HAP-1 (cell line): ENCODE data around the gene AOPEP.

Source experiments
- DNase-seq, 2 experiments: peaks; one replicate each; pipeline ENCODE4 v3.0.0-alpha.2; 2016 to 2020; ENCODE audit warnings: low spot score in 2 of 2
- H3K27me3 ChIP-seq: fragments of 250-450 bp; sonication (Bioruptor Pico); 2 replicates; pipeline ENCODE4 v1.5.1; 2020; ENCODE audit warnings: low read depth, mild to moderate bottlenecking, moderate library complexity
- H3K36me3 ChIP-seq: fragments of 250-450 bp; sonication (Bioruptor Pico); replicated peaks from 2 replicates; pipeline ENCODE4 v1.5.1; 2020; ENCODE audit warnings: mild to moderate bottlenecking
- H3K4me1 ChIP-seq: fragments of 250-450 bp; sonication (Bioruptor Pico); 2 replicates; pipeline ENCODE4 v1.5.1; 2020; ENCODE audit warnings: mild to moderate bottlenecking
- H3K4me3 ChIP-seq: fragments of 250-450 bp; sonication (Bioruptor Pico); 2 replicates; pipeline ENCODE4 v1.5.1; 2020; ENCODE audit warnings: mild to moderate bottlenecking, moderate library complexity
- H3K9me3 ChIP-seq: fragments of 250-450 bp; sonication (Bioruptor Pico); 2 replicates; pipeline ENCODE4 v1.5.1; 2020; ENCODE audit warnings: mild to moderate bottlenecking, moderate library complexity
- in situ Hi-C: fragments of 300-500 bp; cut with MboI; formaldehyde crosslinking; loops from 3 replicates; pipeline ENCODE4 v1.14.3; 2020; ENCODE audit warnings: low sequenced_read_pairs, inconsistent platforms, mixed read lengths

The AOPEP gene

DNA sequence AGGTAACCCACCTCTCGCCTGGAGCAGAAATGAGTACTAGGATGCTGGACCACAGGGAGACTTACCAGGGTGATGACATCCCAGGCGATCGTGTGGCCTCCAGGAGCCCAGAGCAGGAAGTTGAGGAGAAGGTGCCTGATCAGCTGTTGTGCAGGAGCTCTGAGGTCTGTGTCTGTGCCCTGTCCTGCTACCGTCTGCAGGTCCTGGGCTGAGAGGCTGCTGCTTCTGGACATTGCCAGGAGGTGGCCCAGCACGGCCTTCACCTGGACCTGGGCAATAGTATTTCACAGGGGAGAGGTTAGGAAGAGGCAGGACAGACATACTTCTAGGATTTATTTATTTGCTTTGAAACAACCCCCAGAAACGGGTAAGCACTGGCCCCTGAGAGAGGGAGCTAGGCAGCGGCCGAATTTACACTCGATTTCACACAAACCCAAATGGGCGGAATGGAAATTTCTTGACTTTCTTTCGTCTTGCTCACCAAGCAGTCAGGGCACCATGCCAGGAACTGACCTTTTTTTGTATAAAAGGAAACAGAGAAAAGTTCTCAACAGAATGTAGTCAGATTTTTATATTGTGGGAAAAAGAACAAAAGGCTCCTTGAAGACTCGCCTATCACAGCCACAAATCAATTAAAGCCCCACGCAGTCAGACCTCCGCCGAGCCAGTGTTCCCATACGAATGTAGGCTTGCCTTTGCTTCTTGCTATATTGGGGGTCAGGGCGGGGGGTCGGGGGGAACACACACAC is 380.7 kb downstream of the AOPEP start:
- H3K9me3 ChIP-seq: no peaks in the 10 kb centered on the region
- peaks cover 12% of the 10 kb centered on the region; the same call in 1 of the 2 replicates for H3K36me3 ChIP-seq
- no peak overlapping the region for H3K4me3 ChIP-seq
- DNase-seq: no peak
- no peaks in the 10 kb centered on the region for H3K27me3 ChIP-seq
- in situ Hi-C loops: no loop called here
- H3K4me1 ChIP-seq: no peaks in the 10 kb centered on the region

DNA sequence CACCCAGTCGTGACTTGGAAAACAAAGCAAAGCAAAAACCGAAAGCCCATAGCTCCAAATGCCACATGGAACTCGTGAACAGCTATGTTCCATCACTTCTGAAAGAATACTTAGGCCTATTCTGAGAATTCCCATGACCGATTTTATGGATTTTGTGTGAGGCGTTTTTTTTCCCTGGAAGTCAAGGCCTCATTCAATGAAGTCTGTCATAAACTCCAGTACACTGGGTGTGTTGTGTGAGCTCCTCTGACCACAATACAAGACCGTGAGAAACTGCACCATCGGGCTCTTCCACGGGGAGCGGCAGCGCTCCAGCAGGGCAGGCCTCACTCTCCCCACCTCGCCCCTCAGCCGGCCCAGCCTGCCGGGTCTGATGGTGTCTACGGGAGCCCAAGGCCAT is 381.5 kb downstream of the AOPEP start:
- DNase-seq: no peak
- H3K36me3 ChIP-seq: peaks cover 12% of the 10 kb centered on the region; the same call in 1 of the 2 replicates
- in situ Hi-C loops: no loop called here
- H3K4me3 ChIP-seq: no peak overlapping the region
- H3K4me1 ChIP-seq: no peaks in the 10 kb centered on the region
- no peaks in the 10 kb centered on the region for H3K27me3 ChIP-seq
- H3K9me3 ChIP-seq: no peaks in the 10 kb centered on the region

DNA sequence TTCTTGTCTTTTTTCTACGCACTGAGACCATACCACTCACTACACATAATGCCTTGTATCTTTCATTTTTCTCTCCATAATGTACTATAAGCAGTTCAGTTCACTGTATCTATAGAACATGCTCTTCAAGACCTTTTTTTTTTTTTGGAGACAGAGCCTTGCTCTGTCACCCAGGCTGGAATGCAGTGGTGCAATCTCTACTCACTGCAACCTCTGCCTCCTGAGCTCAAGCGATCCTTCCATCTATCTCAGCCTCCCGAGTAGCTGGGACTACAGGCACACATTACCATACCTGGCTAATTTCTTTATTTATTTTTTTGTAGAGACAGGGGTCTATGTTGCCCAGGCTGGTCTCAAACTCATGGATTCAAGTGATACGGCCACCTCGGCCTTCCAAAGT is 382.3 kb downstream of the AOPEP start:
- in situ Hi-C loops: no loop called here
- Histone ChIP-seq H3K36me3 (peaks cover 12% of the 10 kb centered on the region; the same call in 1 of the 2 replicates), H3K27me3 (no peaks in the 10 kb centered on the region), H3K9me3 (no peaks in the 10 kb centered on the region), H3K4me3 (no peak overlapping the region), H3K4me1 (no peaks in the 10 kb centered on the region)
- DNase-seq: no peak

DNA sequence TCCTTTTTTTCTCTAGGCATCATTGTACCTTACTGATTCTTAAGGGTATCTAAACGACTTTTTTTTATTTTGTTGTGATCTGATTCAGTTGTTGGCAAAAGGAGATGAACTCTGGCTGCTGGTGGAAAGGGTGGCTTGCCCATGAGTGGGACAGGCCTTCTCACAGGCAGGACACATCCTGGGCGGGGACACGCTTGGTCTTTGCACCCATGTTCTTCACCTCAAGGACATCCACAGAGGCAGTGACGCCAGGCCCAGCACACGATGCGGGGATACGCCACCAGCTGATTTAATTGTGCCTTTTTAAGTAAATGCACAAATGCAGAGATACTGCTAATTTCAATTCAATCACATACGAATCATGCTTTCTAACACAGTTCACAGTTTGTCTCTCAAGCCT is 383.0 kb downstream of the AOPEP start:
- DNase-seq: no peak
- Histone ChIP-seq H3K4me3 (no peak overlapping the region), H3K27me3 (no peaks in the 10 kb centered on the region), H3K36me3 (peaks cover 12% of the 10 kb centered on the region; the same call in 1 of the 2 replicates), H3K9me3 (no peaks in the 10 kb centered on the region), H3K4me1 (no peaks in the 10 kb centered on the region)
- in situ Hi-C loops: no loop called here

DNA sequence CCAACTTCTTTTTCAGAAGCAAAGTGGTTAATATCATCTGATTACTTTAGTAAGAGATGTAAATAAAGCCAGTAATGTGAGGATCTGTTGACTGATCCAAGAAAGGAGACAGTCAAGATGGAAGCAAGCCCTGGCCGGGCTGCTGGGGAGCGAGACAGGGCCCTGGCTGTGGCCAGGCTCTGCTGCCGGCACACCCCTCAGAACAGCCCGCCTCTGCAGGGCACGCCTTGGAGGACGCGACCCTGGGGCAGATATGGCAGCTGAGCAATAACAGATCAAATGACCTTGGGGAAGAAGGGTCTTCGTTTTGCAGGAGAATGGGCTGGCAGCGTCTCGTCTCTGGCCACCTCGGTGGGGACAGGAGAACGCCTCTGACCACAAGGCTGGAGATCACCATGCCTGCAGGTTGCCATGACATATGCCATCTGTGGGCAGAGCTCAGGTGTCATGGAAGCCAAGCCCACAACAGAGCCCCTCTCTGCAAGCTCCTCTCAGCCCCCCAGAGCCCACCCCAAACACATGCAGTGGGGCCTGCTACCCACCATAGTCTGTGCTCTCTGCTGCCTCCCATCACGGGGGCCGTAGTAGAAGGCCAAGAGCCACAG is 384.5 kb downstream of the AOPEP start:
- no peaks in the 10 kb centered on the region for H3K27me3 ChIP-seq
- in situ Hi-C loops: no loop called here
- no peak overlapping the region for H3K4me3 ChIP-seq
- DNase-seq: no peak
- peaks cover 8% of the 10 kb centered on the region; the same call in 1 of the 2 replicates for H3K36me3 ChIP-seq
- H3K4me1 ChIP-seq: no peaks in the 10 kb centered on the region
- no peaks in the 10 kb centered on the region for H3K9me3 ChIP-seq

DNA sequence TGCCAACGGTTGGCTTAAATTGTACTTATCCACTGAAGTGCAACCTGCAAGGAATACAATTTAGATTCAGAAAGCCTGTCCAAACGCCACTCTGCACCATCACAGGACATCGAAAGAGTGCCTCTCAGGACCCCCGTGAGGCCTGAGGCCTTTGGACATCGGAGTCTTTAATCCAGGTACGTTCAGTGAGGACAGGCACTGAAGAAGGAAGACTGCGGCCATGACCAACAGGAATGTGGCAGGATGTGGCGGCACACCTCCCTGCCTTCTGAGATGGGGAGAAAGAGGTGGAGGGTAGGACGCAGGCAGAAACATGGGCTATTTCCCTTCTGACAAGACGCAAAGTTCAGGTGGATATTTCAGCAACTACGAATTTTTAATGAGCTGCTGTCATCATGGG is 385.2 kb downstream of the AOPEP start:
- no peaks in the 10 kb centered on the region for H3K9me3 ChIP-seq
- no peaks in the 10 kb centered on the region for H3K4me1 ChIP-seq
- H3K4me3 ChIP-seq: no peak overlapping the region
- H3K36me3 ChIP-seq: peaks cover 4% of the 10 kb centered on the region; the same call in 1 of the 2 replicates
- in situ Hi-C loops: no loop called here
- no peak for DNase-seq
- H3K27me3 ChIP-seq: no peaks in the 10 kb centered on the region

DNA sequence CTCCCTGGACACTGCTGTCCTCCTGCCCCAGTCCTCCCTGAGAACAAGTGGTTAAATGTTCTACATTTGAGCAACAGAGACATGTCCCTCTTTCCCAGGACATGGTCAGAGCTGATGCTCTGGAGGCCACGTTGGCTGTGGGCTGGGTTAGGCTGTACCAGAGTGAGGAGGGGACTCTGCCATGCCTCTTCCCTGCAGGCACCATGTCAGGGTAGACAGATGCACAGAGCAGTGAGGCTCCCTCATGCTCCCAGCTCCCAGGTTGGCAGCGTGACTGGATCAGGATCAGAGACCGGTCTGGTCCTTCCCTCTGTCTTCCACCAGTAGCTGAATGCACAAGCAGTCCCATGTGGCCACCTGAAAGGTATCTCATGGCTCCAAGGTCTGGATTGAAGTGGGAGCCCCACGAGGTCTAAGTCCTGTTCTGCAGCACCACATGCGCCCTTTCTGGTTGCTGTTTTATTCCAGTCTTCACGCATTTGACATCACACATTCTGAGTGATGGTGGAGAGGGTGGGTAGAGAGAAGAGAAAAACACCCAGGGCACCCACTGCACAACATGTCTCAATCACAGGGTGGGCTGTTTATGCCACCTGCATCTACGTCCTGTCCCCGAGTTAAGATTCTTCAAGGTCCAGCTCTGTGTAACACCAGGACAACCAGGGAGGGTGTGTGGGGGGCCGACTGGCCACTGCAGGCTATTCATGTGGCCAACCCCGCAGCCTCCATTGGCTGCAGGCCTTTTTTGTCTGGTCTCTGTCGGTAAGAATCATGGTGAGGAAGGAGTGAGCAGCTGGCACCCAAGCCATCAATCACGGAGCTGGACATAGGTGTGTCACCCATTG is 386.2 kb downstream of the AOPEP start:
- Histone ChIP-seq H3K4me1 (no peaks in the 10 kb centered on the region), H3K36me3 (no peaks in the 10 kb centered on the region; the same call in 1 of the 2 replicates), H3K4me3 (no peak overlapping the region), H3K9me3 (no peaks in the 10 kb centered on the region), H3K27me3 (no peaks in the 10 kb centered on the region)
- no peak for DNase-seq
- in situ Hi-C loops: no loop called here

DNA sequence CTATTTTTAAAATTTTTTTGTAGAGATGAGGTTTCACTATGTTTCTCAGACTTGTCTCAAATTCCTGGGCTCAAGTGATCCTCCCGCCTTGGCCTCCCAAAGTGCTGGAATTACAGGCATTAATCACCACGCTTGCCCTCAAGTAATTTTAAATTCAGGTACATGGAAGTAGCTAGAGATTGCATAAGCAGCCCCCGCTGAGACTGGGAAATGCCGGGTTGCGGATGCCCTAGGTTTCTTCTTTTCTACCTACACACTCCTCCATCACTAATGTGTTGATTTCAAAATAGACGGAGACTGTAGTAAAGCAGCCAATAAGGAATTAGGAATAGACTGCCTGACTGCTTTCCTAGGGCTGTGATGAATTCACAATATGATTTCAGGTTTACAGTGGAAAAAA is 388.6 kb downstream of the AOPEP start:
- no peaks in the 10 kb centered on the region for H3K9me3 ChIP-seq
- H3K27me3 ChIP-seq: no peaks in the 10 kb centered on the region
- no peak overlapping the region for H3K4me3 ChIP-seq
- DNase-seq: no peak
- H3K36me3 ChIP-seq: no peaks in the 10 kb centered on the region; the same call in 1 of the 2 replicates
- in situ Hi-C loops: no loop called here
- no peaks in the 10 kb centered on the region for H3K4me1 ChIP-seq

DNA sequence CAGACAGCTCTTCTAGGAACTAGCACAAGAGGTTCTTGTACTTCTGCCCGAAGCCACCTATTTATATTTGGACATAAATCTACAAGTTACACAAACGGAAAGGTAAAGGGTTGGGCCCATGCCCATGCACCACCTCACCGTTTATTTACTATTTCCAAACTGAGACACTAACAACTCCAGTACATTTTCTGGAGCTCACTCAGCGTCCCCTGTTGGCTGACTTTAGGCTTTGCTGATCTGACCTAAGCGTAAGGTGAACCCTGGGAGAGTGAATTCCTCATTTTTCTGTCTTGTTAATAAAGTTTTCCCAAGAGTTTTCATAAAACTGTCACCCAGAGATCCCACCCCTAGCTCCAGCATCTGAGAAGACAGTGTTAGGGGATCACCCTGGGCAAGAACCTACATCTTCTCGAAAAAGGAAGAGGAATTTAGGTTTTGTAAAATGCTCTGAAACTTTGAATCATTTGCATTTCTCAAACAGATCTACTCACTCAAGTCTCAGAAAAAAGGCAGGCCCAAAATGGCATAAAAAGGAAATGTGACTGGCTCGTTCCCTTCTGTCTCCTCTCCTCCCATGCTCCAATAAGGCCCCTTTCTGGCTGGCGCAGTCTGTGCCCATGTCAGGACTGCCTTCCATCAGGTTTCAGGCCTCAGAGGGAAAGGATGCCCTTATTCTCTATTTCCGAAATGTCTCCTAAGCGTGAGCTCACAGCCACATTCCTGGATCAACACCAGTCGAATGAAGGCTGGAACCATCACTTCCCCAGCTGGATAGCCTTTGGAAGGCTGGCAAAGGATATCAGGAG is 389.7 kb downstream of the AOPEP start:
- no peak for DNase-seq

DNA sequence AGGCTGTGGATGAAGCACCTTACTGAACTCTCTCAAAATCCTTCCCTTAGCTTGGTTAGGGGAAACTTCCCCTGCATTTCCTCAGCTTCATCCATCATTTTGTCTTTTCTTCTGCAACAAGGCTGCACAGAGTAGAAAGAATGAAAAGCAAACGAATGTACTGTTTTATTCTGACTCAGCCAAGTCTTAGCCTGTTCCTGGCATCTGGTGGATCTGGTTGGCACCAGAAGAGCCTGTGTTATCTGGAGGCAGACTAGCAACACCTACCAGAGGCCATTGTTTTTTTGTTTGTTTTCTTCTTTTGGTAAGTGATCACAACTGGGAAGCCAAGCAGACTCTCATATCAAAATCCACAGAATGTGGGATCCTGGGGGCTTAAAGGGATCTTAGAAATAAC is 390.3 kb downstream of the AOPEP start:
- Histone ChIP-seq H3K27me3 (no peaks in the 10 kb centered on the region), H3K4me3 (no peak overlapping the region), H3K9me3 (no peaks in the 10 kb centered on the region), H3K36me3 (no peaks in the 10 kb centered on the region; the same call in 1 of the 2 replicates), H3K4me1 (no peaks in the 10 kb centered on the region)
- in situ Hi-C loops: no loop called here
- DNase-seq: no peak

More for the DNA sequence above, 389.7 kb downstream of the AOPEP start:
- Histone ChIP-seq H3K36me3 (no peaks in the 10 kb centered on the region; the same call in 1 of the 2 replicates), H3K27me3 (no peaks in the 10 kb centered on the region), H3K4me3 (no peak overlapping the region), H3K4me1 (no peaks in the 10 kb centered on the region), H3K9me3 (no peaks in the 10 kb centered on the region)
- in situ Hi-C loops: no loop called here

DNA sequence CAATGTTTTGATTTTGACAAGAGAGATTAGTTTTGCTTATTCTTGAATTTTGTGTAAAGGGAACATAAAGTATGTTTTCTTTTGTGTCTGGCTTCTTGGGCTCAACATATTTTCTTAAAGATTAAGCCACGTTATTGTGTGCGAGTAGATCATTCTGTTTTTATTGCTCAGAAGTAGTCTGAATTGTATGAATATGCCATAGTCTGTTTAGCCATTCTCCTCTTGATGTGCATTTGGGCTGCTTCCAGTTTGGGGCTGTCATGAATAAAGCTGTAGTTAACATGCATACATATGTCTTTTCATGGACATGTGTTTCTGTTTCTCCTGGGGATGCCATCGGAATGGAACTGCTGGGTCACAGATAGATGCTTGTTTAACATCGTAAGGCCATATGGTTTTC is 392.1 kb downstream of the AOPEP start:
- in situ Hi-C loops: no loop called here

DNA sequence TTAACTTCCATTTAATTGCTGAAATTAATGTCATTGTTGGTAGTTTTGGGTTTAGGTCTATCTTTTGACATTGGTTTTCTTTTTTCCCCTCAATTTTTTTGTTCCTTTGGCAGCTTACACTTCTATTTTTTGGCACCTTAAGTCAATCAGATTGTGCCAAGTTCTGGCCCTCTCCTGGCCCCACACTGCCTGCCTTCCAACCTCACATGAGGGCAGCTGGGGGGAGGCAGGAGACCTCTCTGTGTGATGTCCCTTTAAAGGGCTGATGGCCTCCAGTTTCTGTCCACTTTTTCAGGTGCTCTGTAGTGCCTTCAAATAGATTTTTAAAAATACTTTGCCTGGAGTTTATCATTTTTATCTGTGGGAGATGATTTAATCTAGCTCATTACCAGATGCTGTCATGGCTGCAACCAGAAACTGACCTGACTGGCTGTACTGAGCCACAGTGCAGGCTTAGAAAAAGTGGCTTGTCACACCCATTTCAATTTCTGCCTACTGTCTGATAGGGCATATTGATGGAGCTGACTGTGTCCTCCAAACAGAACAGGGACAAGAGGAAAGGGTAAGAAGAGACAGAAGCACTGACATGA is 394.4 kb downstream of the AOPEP start:
- DNase-seq: no peak
- Histone ChIP-seq H3K27me3 (no peaks in the 10 kb centered on the region), H3K4me1 (no peaks in the 10 kb centered on the region), H3K36me3 (no peaks in the 10 kb centered on the region), H3K4me3 (no peak overlapping the region), H3K9me3 (no peaks in the 10 kb centered on the region)
- in situ Hi-C loops: loop anchor here (5.0 kb wide), 1 partner anchor 339 kb away; no protein-coding TSS in a partner anchor

More for the DNA sequence above, 392.1 kb downstream of the AOPEP start:
- Histone ChIP-seq H3K4me1 (no peaks in the 10 kb centered on the region), H3K36me3 (no peaks in the 10 kb centered on the region), H3K4me3 (no peak overlapping the region), H3K9me3 (no peaks in the 10 kb centered on the region), H3K27me3 (no peaks in the 10 kb centered on the region)
- no peak for DNase-seq
